K562 treated with DMSO at 1 percent for 12 hours (cell line): Measurements from ENCODE around the gene EMCN. TPM values are rescaled to one million over a fixed set of nuclear protein-coding genes. Genes with fewer than 3 reads are reported as not detected.

Source experiments
- total RNA-seq: library from RNA; unstranded; fragments of 300-600 nt; gene quantifications from 2 replicates; pipeline ENCODE4 v1.2.3, GENCODE V29; 2022; ENCODE audit not compliant: insufficient read depth

Gene EMCN
- not detected in 2 replicates for total RNA-seq

DNA sequence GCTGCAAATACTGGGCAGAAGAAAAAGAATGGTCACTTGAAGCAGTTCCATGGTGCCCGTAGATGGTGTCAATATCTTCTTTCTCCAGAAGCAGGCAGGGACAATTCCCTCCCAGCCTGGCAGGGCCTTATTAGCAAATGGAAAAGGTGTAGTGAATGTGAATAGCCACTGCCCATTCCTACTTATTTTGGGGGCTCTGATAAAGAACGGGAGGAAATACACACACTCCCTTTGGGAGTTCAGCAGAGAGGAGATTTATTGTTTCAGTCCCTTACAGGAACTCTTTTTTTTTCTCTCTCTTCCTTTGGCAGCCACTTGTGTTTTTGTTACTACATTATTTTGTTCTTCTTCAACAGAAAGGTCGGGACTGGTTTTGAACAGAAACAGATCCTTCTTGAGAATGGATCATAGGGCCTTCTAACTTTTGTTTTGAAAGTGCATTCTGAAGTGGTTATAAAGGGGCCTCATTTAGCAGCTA lies at the start of gene EMCN:
TSS of gene EMCN (minus strand) at position 159 of the 478 bp plus-strand sequence. CDS start at position 51, 108 bp downstream.

